Measurements from ENCODE around the gene COPE.

DNA sequence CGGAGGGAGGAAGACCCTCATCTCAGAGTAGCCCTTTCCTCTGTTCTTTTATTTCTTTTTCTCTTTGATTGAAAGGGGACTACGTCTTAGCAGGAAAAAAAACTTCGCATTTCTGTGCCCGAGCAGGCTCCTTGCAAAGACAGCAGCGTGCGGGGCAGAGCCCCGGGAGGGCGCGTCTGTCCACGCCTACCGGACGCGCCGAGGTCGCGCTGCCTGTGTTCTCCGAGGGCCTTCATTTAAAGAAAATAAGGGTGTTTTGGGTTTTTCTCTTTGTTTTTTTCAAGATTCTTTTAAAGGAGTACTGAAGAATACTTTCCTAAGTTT, 52.4 kb downstream of the COPE start:
- TF ChIP-seq CTCF (IDR thresholded peaks at IDR 0.05), result no peak
- no peak for TF ChIP-seq POLR2A (IDR thresholded peaks at IDR 0.05)
